Germinal center (tissue), 1 donor: Measurements from ENCODE around the gene MLLT1.

ENCODE experiments used
- DNase-seq: peaks from one replicate; pipeline ENCODE4 v3.0.0; 2012; ENCODE audit warnings: mixed read lengths, low spot score

Gene MLLT1

GRCh38 chr19:6221220-6221877 lies 58.4 kb downstream of the MLLT1 start:
- DNase-seq, result no peak

- DNase-seq, result no peak
Measured at GRCh38 chr19:6220385-6221191, 59.2 kb downstream of the MLLT1 start.

GRCh38 chr19:6219586-6220290 lies 60.0 kb downstream of the MLLT1 start:
- no peak for DNase-seq

- no peak for DNase-seq
Measured at GRCh38 chr19:6219147-6219525, 60.6 kb downstream of the MLLT1 start.

GRCh38 chr19:6218491-6219146 lies 61.2 kb downstream of the MLLT1 start:
- DNase-seq, result peak; percentile 89

- no peak for DNase-seq
Measured at GRCh38 chr19:6217752-6218334, 61.9 kb downstream of the MLLT1 start.

- no peak for DNase-seq
Measured at GRCh38 chr19:6216996-6217751, 62.6 kb downstream of the MLLT1 start.

GRCh38 chr19:6216236-6216995 lies 63.4 kb downstream of the MLLT1 start:
- DNase-seq, result no peak

- no peak for DNase-seq
Measured at GRCh38 chr19:6215701-6216235, 64.0 kb downstream of the MLLT1 start.

- DNase-seq, result no peak
Measured at GRCh38 chr19:6214881-6215541, 64.8 kb downstream of the MLLT1 start.

GRCh38 chr19:6213696-6214641 lies 65.8 kb downstream of the MLLT1 start:
- DNase-seq, result no peak

GRCh38 chr19:6213266-6213595 lies 66.5 kb downstream of the MLLT1 start:
- no peak for DNase-seq

GRCh38 chr19:6212403-6213265 lies 67.1 kb downstream of the MLLT1 start:
- no peak for DNase-seq

GRCh38 chr19:6211632-6212402 lies 68.0 kb downstream of the MLLT1 start:
- no peak for DNase-seq

- DNase-seq, result no peak
Measured at GRCh38 chr19:6210721-6211600, 68.8 kb downstream of the MLLT1 start.

- DNase-seq, result no peak
Measured at GRCh38 chr19:6210091-6210490, 69.7 kb downstream of the MLLT1 start.
